HepG2 (cell line): ENCODE results near the gene UQCC5. TPM values are rescaled to one million over a fixed set of nuclear protein-coding genes. Genes with fewer than 3 reads are reported as not detected.

ENCODE experiments used
- FOXM1 ChIP-seq: sonication (generic); formaldehyde crosslinking; IDR thresholded peaks from 2 replicates; pipeline ENCODE4 v1.5.0; 2020; ENCODE audit warnings: missing genetic modification reagents
- HMG20B ChIP-seq: conservative IDR thresholded peaks from 2 replicates; pipeline ENCODE4 v1.6.1; 2016; ENCODE audit warnings: missing genetic modification reagents, missing compliant biosample characterization
- KDM3A ChIP-seq: IDR thresholded peaks from 2 replicates; pipeline ENCODE4 v1.6.1; 2018; ENCODE audit warnings: low read depth, missing compliant biosample characterization
- NBN ChIP-seq: fragments of 450-650 bp; conservative IDR thresholded peaks from 2 replicates; pipeline ENCODE4 v1.6.1; 2017
- NFIC ChIP-seq: IDR thresholded peaks from 2 replicates; pipeline ENCODE4 v1.6.1; 2012; ENCODE audit warnings: mild to moderate bottlenecking, low read length, inconsistent platforms
- RAD21 ChIP-seq: fragments of 450-650 bp; formaldehyde crosslinking; IDR thresholded peaks from 2 replicates; pipeline ENCODE4 v1.5.0; 2020; ENCODE audit warnings: mild to moderate bottlenecking
- RELA ChIP-seq: sonication (generic); formaldehyde crosslinking; IDR thresholded peaks from 2 replicates; pipeline ENCODE4 v1.4.0; 2020; ENCODE audit warnings: missing genetic modification reagents
- TAF1 ChIP-seq: sonication (generic); formaldehyde crosslinking; IDR thresholded peaks from 2 replicates; pipeline ENCODE4 v1.4.0; 2020; ENCODE audit warnings: missing genetic modification reagents
- ZFP90 ChIP-seq: sonication (generic); formaldehyde crosslinking; IDR thresholded peaks from 2 replicates; pipeline ENCODE4 v1.8.0; 2022; ENCODE audit warnings: missing genetic modification reagents, mild to moderate bottlenecking, inconsistent platforms, borderline replicate concordance
- ZNF20 ChIP-seq: sonication (generic); formaldehyde crosslinking; IDR thresholded peaks from 2 replicates; pipeline ENCODE4 v1.4.0; 2020; ENCODE audit warnings: mild to moderate bottlenecking, moderate library complexity, missing genetic modification reagents
- ZNF224 ChIP-seq: sonication (generic); formaldehyde crosslinking; IDR thresholded peaks from 2 replicates; pipeline ENCODE4 v1.5.0; 2020; ENCODE audit warnings: mild to moderate bottlenecking, missing genetic modification reagents
- ZNF441 ChIP-seq: sonication (generic); formaldehyde crosslinking; IDR thresholded peaks from 2 replicates; pipeline ENCODE4 v1.7.0; 2021; ENCODE audit warnings: missing genetic modification reagents, borderline replicate concordance
- ZNF552 ChIP-seq: sonication (generic); formaldehyde crosslinking; IDR thresholded peaks from 2 replicates; pipeline ENCODE4 v1.9.0; 2022; ENCODE audit warnings: missing genetic modification reagents, mild to moderate bottlenecking, borderline replicate concordance
- ZNF572 ChIP-seq: sonication (generic); formaldehyde crosslinking; IDR thresholded peaks from 2 replicates; pipeline ENCODE4 v1.5.1; 2020; ENCODE audit warnings: mild to moderate bottlenecking, missing genetic modification reagents
- ZSCAN31 ChIP-seq: sonication (generic); formaldehyde crosslinking; IDR thresholded peaks from 2 replicates; pipeline ENCODE4 v1.5.0; 2020; ENCODE audit warnings: low read depth, mild to moderate bottlenecking, missing genetic modification reagents
- polyA plus RNA-seq, 8 experiments: library from polyadenylated mRNA; depleted of rRNA in 3 of 8; stranded (reverse) in 7 of 8; unstranded in 1 of 8; fragments of >200 nt; fragmentation: Illumina TruSeq in 4 of 8; extraction: Trizol in 4 of 8; gene quantifications; 2 replicates each; pipeline versions ENCODE4 v1.2.1 to v1.2.3, GENCODE V29; 2011 to 2016; ENCODE audit warnings: low read depth in 4 of 8, missing spikeins in 1 of 8, mixed read lengths in 1 of 8; ENCODE audit not compliant: insufficient read depth in 1 of 8
- total RNA-seq, 5 experiments: library from RNA; depleted of rRNA; stranded (reverse); fragments of >200 nt; fragmentation: Illumina TruSeq; extraction: Trizol; gene quantifications; 2 replicates each; pipeline ENCODE4 v1.2.3, GENCODE V29; 2016; ENCODE audit warnings: low read depth in 1 of 5
- TF ChIP-seq, protein P1 (sequence below): sonication (generic); formaldehyde crosslinking; IDR thresholded peaks from 2 replicates; pipeline ENCODE4 v1.5.0; 2020; ENCODE audit warnings: missing genetic modification reagents
- TF ChIP-seq, protein P2 (sequence below): sonication (generic); formaldehyde crosslinking; IDR thresholded peaks from 2 replicates; pipeline ENCODE4 v1.8.1; 2023; ENCODE audit warnings: mild to moderate bottlenecking, missing genetic modification reagents, borderline replicate concordance
- TF ChIP-seq, protein P3 (sequence below): sonication (generic); formaldehyde crosslinking; IDR thresholded peaks from 2 replicates; pipeline ENCODE4 v1.4.0; 2020; ENCODE audit warnings: missing genetic modification reagents
- TF ChIP-seq, protein P4 (sequence below): sonication (generic); formaldehyde crosslinking; IDR thresholded peaks from 2 replicates; pipeline ENCODE4 v1.9.0; 2021; ENCODE audit warnings: missing genetic modification reagents, borderline replicate concordance

Gene UQCC5
- total and polyA plus RNA-seq, 2 of the 13 experiments (the other 11 are each of a cell fraction or from before 2014, with no cell fraction given): 15.4 to 29.5 TPM

DNA sequence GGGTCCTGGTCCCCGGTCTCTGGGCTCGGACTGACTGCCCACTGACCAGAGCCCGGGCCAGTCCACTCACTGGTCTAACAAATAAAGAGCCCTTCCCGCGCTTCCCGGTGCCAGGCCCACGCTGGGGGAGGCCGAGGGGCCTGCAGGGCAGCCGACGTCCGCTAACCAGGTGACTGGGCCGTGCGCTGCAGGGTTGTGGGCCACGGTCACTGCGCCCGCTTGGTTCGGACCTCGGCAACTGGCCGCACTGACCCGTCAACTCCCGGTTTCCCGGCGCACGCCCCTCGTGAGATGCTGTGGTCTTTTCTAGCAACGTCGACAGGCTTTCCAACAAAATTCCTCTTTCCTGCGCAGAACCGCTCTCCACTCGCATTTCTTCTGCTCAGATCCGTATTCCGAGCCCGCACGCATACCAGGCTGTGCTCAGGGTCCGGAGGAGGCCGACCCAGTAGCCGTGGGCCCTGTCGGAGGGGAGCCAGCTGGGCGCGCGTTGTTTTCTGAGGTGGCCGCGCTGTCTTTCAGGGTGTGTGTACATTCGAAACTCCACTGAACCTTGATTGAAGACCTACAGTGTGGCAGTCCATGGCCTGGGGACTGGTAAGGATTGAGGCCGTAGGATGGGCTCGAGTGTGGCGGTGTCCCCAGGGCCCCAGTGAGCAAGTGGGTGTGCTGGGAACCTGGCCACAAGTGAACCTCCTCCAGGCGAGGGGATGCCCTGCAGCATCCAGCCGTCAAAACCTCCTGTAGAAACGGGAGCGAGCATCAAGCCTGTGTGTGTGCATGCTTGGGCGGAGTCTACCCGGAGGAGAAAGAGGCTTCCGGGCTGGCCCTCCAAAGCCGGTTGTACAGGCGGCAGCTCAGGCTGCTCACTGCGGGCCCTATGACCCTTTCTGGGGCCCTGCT lies 1.9 kb upstream of the UQCC5 start (continued):
- TF ChIP-seq, protein P1, sequence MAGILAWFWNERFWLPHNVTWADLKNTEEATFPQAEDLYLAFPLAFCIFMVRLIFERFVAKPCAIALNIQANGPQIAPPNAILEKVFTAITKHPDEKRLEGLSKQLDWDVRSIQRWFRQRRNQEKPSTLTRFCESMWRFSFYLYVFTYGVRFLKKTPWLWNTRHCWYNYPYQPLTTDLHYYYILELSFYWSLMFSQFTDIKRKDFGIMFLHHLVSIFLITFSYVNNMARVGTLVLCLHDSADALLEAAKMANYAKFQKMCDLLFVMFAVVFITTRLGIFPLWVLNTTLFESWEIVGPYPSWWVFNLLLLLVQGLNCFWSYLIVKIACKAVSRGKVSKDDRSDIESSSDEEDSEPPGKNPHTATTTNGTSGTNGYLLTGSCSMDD (CRISPR knock-in tag): 0 out of 2 replicates have a peak, but pooled peaks have one; percentile 39
- TF ChIP-seq ZNF20 (CRISPR knock-in tag) (no peak), NBN (no peak), ZNF552 (CRISPR knock-in tag) (no peak; the same call in 1 of the 2 replicates), RAD21 (CRISPR knock-in tag) (peak; percentile 7), NFIC (no peak), KDM3A (CRISPR knock-in tag) (0 out of 2 replicates have a peak, but pooled peaks have one; percentile 62), ZNF224 (CRISPR knock-in tag) (0 out of 2 replicates have a peak, but pooled peaks have one; percentile 40), RELA (CRISPR knock-in tag) (0 out of 2 replicates have a peak, but pooled peaks have one; percentile 64), ZNF572 (peak; percentile 19; the same call in 1 of the 2 replicates), ZFP90 (CRISPR knock-in tag) (peak; percentile 85; the same call in 1 of the 2 replicates), FOXM1 (CRISPR knock-in tag) (no peak), ZSCAN31 (CRISPR knock-in tag) (no peak), TAF1 (CRISPR knock-in tag) (peak; percentile 58; the same call in 1 of the 2 replicates), ZNF441 (CRISPR knock-in tag) (peak; percentile 30; the same call in 1 of the 2 replicates), HMG20B (CRISPR knock-in tag) (no peak)
- TF ChIP-seq, protein P2, sequence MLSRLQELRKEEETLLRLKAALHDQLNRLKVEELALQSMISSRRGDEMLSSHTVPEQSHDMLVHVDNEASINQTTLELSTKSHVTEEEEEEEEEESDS (CRISPR knock-in tag): no peak
- TF ChIP-seq, protein P3, sequence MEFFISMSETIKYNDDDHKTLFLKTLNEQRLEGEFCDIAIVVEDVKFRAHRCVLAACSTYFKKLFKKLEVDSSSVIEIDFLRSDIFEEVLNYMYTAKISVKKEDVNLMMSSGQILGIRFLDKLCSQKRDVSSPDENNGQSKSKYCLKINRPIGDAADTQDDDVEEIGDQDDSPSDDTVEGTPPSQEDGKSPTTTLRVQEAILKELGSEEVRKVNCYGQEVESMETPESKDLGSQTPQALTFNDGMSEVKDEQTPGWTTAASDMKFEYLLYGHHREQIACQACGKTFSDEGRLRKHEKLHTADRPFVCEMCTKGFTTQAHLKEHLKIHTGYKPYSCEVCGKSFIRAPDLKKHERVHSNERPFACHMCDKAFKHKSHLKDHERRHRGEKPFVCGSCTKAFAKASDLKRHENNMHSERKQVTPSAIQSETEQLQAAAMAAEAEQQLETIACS (CRISPR knock-in tag): peak; percentile 78
- TF ChIP-seq, protein P4, sequence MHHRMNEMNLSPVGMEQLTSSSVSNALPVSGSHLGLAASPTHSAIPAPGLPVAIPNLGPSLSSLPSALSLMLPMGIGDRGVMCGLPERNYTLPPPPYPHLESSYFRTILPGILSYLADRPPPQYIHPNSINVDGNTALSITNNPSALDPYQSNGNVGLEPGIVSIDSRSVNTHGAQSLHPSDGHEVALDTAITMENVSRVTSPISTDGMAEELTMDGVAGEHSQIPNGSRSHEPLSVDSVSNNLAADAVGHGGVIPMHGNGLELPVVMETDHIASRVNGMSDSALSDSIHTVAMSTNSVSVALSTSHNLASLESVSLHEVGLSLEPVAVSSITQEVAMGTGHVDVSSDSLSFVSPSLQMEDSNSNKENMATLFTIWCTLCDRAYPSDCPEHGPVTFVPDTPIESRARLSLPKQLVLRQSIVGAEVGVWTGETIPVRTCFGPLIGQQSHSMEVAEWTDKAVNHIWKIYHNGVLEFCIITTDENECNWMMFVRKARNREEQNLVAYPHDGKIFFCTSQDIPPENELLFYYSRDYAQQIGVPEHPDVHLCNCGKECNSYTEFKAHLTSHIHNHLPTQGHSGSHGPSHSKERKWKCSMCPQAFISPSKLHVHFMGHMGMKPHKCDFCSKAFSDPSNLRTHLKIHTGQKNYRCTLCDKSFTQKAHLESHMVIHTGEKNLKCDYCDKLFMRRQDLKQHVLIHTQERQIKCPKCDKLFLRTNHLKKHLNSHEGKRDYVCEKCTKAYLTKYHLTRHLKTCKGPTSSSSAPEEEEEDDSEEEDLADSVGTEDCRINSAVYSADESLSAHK: no peak
